Measurements from ENCODE around the gene COX4I1.

- TF ChIP-seq POLR2A (IDR thresholded peaks at IDR 0.05; ENCODE audit: low read length) (no peak), GATA1 (IDR thresholded peaks at IDR 0.05; ENCODE audit: low read depth, low read length) (no peak)
Measured at GRCh38 chr16:85816159-85816558, 16.7 kb downstream of the COX4I1 start.

Measured in erythroblast (primary cell).